Loucy (cell line): Measurements from ENCODE around the gene ARFIP1.

ENCODE experiments used
- H2AFZ ChIP-seq: fragments of 200-600 bp; sonication (generic); 2 replicates; pipeline ENCODE4 v1.6.0; 2016; ENCODE audit warnings: antibody characterized with exemption, mild to moderate bottlenecking, low read length, moderate library complexity
- H3F3A ChIP-seq: fragments of 200-600 bp; 2 replicates; pipeline ENCODE4 v1.6.0; 2016; ENCODE audit warnings: antibody characterized with exemption, low read depth, mild to moderate bottlenecking
- H3K27me3 ChIP-seq: fragments of 200-600 bp; sonication (generic); 2 replicates; pipeline ENCODE4 v1.6.1; 2014; ENCODE audit warnings: low read length, mild to moderate bottlenecking; ENCODE audit not compliant: insufficient read depth, poor library complexity, severe bottlenecking
- H3K36me3 ChIP-seq: fragments of 200-600 bp; sonication (generic); 2 replicates; pipeline ENCODE4 v1.6.1; 2016; ENCODE audit warnings: low read length; ENCODE audit not compliant: insufficient read depth
- H3K4me1 ChIP-seq: fragments of 200-600 bp; sonication (generic); 2 replicates; pipeline ENCODE4 v1.5.1; 2014; ENCODE audit warnings: low read length, mild to moderate bottlenecking; ENCODE audit not compliant: insufficient read depth, poor library complexity, severe bottlenecking
- H3K4me2 ChIP-seq: fragments of 200-600 bp; sonication (generic); 2 replicates; pipeline ENCODE4 v1.6.0; 2014; ENCODE audit warnings: antibody characterized with exemption, low read length, low read depth, mild to moderate bottlenecking; ENCODE audit not compliant: poor library complexity, severe bottlenecking
- H3K4me3 ChIP-seq: fragments of 200-600 bp; sonication (generic); 2 replicates; pipeline ENCODE4 v1.5.1; 2014; ENCODE audit warnings: low read length, mild to moderate bottlenecking, mixed read lengths; ENCODE audit not compliant: poor library complexity, severe bottlenecking
- H3K79me2 ChIP-seq: fragments of 200-600 bp; sonication (generic); 2 replicates; pipeline ENCODE4 v1.6.1; 2014; ENCODE audit warnings: low read length; ENCODE audit not compliant: insufficient read depth
- H3K9ac ChIP-seq: fragments of 200-600 bp; sonication (generic); 2 replicates; pipeline ENCODE4 v1.6.0; 2014; ENCODE audit warnings: mild to moderate bottlenecking, low read depth, low read length, moderate library complexity; ENCODE audit not compliant: poor library complexity, severe bottlenecking
- H3K9me2 ChIP-seq: fragments of 200-600 bp; sonication (generic); replicated peaks from 2 replicates; pipeline ENCODE4 v1.6.1; 2016; ENCODE audit warnings: low read depth, low read length, mixed read lengths
- H3K9me3 ChIP-seq: fragments of 200-600 bp; sonication (generic); 2 replicates; pipeline ENCODE4 v1.6.1; 2014; ENCODE audit warnings: mild to moderate bottlenecking, antibody characterized with exemption, low read length, low read depth; ENCODE audit not compliant: insufficient read depth
- H4K20me1 ChIP-seq: fragments of 200-600 bp; sonication (generic); 2 replicates; pipeline ENCODE4 v1.6.0; 2014; ENCODE audit warnings: antibody characterized with exemption, low read length, mild to moderate bottlenecking; ENCODE audit not compliant: insufficient read depth, poor library complexity, severe bottlenecking
- EZH2phosphoT487 ChIP-seq: fragments of 200-600 bp; IDR thresholded peaks from 2 replicates; pipeline ENCODE4 v1.6.1; 2018; ENCODE audit warnings: antibody characterized with exemption, mild to moderate bottlenecking, moderate library complexity, borderline replicate concordance
- TF ChIP-seq, protein P1 (sequence below): fragments of 200-600 bp; sonication (generic); conservative IDR thresholded peaks from 2 replicates; pipeline ENCODE4 v1.5.1; 2014; ENCODE audit warnings: mild to moderate bottlenecking, antibody characterized with exemption, low read length

The ARFIP1 gene

DNA sequence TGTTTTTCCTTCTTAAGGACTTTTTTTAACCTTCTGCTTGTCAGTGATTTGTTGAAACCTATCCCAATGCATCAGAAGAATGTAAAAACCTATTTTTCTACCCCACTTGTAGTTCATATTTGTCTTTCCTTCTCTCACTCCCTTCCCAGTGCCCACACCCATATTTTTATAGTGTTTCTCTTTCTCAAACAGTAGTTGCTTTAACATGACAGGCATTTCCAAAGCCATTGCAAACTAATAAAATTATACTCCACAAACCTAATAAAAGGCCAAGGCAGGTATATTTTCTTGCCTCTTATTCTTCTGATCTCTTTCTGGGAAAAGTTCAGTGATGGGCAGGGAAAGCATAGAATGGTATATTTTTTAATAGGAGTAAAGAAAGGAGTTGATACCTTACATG, 120.6 kb downstream of the ARFIP1 start:
- no peaks in the 10 kb centered on the region for H3F3A ChIP-seq
- peaks cover 22% of the 10 kb centered on the region for H3K4me1 ChIP-seq
- no peaks in the 10 kb centered on the region for H3K27me3 ChIP-seq
- H3K36me3 ChIP-seq, result peaks cover 2% of the 10 kb centered on the region; the same call in 1 of the 2 replicates
- no peak overlapping the region for H3K4me3 ChIP-seq
- H3K9me2 ChIP-seq, result no peaks in the 10 kb centered on the region
- H3K4me2 ChIP-seq, result no peak overlapping the region
- H4K20me1 ChIP-seq, result no peaks in the 10 kb centered on the region
- no peak for TF ChIP-seq EZH2phosphoT487
- no peak overlapping the region for H2AFZ ChIP-seq
- no peak overlapping the region for H3K9ac ChIP-seq
- no peaks in the 10 kb centered on the region for H3K79me2 ChIP-seq
- no peaks in the 10 kb centered on the region for H3K9me3 ChIP-seq

DNA sequence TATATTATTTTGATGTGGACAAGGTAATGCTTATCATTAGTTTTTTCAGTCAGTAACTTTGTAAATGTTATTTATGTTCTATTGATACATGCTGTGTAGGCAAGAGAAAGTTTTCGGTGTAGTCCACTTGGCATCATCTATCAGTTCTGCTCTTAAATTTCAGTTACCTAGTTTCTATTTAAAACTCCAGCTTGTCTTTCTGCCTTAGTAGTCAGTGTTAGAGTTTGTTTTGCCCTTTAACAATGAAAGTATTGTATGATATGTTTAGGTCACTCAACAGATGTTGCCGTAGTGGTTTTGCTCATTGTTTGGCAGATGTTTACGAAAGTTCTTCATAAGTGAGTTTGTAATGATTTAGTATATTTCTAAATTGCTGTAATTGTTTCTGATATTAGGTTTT, 121.5 kb downstream of the ARFIP1 start:
- Histone ChIP-seq H3K9ac (no peak overlapping the region), H3K4me3 (no peak overlapping the region)

DNA sequence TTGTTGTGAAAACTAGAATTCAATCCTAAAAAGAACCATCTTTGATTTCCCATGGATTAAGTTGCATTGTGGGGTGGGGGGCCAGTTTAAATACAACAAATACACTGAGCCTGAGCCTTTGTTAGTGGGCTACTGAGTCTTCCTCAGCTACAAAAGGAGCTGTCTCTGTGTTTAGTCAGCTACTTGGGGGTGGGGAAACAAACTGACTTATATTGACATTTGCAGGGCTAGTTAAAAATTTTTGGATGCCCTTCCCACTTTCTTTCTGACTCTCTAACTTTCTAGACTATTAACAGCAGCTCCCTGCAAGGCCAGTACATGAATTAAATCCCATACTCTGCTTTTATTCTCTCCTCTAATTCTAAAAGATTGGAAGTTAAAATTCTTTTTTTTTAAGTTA, 123.9 kb downstream of the ARFIP1 start:
- Histone ChIP-seq H4K20me1 (no peaks in the 10 kb centered on the region), H3K27me3 (no peaks in the 10 kb centered on the region), H3K36me3 (peaks cover 2% of the 10 kb centered on the region; the same call in 1 of the 2 replicates), H3K4me3 (no peak overlapping the region), H3F3A (no peaks in the 10 kb centered on the region), H3K9me3 (no peaks in the 10 kb centered on the region), H3K4me2 (no peak overlapping the region), H3K9ac (no peak overlapping the region), H3K9me2 (no peaks in the 10 kb centered on the region), H3K79me2 (no peaks in the 10 kb centered on the region), H2AFZ (no peak overlapping the region), H3K4me1 (no peaks in the 10 kb centered on the region)
- TF ChIP-seq EZH2phosphoT487, result no peak
- TF ChIP-seq, protein P1, sequence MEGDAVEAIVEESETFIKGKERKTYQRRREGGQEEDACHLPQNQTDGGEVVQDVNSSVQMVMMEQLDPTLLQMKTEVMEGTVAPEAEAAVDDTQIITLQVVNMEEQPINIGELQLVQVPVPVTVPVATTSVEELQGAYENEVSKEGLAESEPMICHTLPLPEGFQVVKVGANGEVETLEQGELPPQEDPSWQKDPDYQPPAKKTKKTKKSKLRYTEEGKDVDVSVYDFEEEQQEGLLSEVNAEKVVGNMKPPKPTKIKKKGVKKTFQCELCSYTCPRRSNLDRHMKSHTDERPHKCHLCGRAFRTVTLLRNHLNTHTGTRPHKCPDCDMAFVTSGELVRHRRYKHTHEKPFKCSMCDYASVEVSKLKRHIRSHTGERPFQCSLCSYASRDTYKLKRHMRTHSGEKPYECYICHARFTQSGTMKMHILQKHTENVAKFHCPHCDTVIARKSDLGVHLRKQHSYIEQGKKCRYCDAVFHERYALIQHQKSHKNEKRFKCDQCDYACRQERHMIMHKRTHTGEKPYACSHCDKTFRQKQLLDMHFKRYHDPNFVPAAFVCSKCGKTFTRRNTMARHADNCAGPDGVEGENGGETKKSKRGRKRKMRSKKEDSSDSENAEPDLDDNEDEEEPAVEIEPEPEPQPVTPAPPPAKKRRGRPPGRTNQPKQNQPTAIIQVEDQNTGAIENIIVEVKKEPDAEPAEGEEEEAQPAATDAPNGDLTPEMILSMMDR, result no peak

More for the DNA sequence above, 121.5 kb downstream of the ARFIP1 start:
- H3K4me2 ChIP-seq, result no peak overlapping the region
- no peaks in the 10 kb centered on the region for H4K20me1 ChIP-seq
- TF ChIP-seq, protein P1, result no peak
- TF ChIP-seq EZH2phosphoT487, result no peak
- H3K36me3 ChIP-seq, result peaks cover 2% of the 10 kb centered on the region; the same call in 1 of the 2 replicates
- H3K4me1 ChIP-seq, result peaks cover 20% of the 10 kb centered on the region
- H3K9me3 ChIP-seq, result no peaks in the 10 kb centered on the region
- H3F3A ChIP-seq, result no peaks in the 10 kb centered on the region
- H3K79me2 ChIP-seq, result no peaks in the 10 kb centered on the region
- no peaks in the 10 kb centered on the region for H3K27me3 ChIP-seq
- H2AFZ ChIP-seq, result no peak overlapping the region
- no peaks in the 10 kb centered on the region for H3K9me2 ChIP-seq

DNA sequence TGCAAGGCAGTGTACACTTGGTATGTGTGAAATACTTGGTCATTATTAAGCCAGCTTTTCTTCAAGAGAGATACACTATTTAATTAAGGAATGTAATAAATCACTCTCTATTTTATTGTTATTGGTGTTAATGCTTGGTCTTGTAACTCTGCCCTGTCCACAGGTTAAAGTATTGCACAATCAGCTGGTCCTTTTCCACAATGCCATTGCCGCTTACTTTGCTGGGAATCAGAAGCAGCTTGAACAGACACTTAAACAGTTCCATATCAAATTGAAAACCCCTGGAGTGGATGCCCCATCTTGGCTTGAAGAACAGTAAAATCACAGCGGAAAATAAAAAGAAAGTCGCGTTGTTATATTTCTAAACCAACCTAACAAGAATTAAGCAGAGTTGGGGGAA, 130.1 kb downstream of the ARFIP1 start:
- Histone ChIP-seq H4K20me1 (no peaks in the 10 kb centered on the region), H3K9me3 (no peaks in the 10 kb centered on the region), H3K4me2 (no peak overlapping the region), H2AFZ (no peak overlapping the region), H3K27me3 (no peaks in the 10 kb centered on the region), H3K79me2 (no peaks in the 10 kb centered on the region), H3K9ac (no peak overlapping the region), H3F3A (no peaks in the 10 kb centered on the region), H3K9me2 (no peaks in the 10 kb centered on the region), H3K4me3 (no peak overlapping the region), H3K4me1 (no peaks in the 10 kb centered on the region), H3K36me3 (peaks cover 10% of the 10 kb centered on the region; the same call in 1 of the 2 replicates)
- TF ChIP-seq, protein P1, result no peak
- TF ChIP-seq EZH2phosphoT487, result no peak
